22Rv1 (cell line): ENCODE measurements around the gene SERPING1.

Experiments used
- H3K27ac ChIP-seq: fragments of 450-650 bp; 2 replicates; pipeline ENCODE4 v1.5.1; 2017
- ZFX ChIP-seq: fragments of 450-650 bp; IDR thresholded peaks from 2 replicates; pipeline ENCODE4 v1.6.1; 2017; ENCODE audit warnings: antibody characterized with exemption, borderline replicate concordance
- TF ChIP-seq, protein P1 (sequence below): fragments of 450-650 bp; IDR thresholded peaks from 2 replicates; pipeline ENCODE4 v1.5.1; 2017; ENCODE audit warnings: mild to moderate bottlenecking

Gene SERPING1

DNA sequence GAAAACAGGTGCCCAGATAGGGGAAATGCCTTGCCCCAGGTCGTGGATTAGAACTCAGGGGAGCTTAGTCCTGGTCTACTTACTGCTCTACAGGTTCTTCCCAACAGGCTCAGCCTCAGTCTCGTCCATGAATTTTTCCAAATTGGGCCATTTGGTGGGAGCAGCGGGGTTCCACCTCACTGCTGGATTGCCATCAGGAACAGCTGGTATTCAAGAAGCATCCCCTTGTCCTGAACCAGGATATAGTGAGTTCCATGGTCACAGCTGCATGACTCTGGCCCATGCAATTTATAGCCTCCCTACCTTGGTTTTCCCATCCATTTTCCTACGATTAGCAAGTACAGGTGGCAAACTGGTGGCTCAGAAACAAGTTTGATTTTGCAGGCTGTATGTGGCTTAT lies 23.4 kb upstream of the SERPING1 start:
- H3K27ac ChIP-seq: no peak overlapping the region
- TF ChIP-seq ZFX: no peak
- TF ChIP-seq, protein P1, sequence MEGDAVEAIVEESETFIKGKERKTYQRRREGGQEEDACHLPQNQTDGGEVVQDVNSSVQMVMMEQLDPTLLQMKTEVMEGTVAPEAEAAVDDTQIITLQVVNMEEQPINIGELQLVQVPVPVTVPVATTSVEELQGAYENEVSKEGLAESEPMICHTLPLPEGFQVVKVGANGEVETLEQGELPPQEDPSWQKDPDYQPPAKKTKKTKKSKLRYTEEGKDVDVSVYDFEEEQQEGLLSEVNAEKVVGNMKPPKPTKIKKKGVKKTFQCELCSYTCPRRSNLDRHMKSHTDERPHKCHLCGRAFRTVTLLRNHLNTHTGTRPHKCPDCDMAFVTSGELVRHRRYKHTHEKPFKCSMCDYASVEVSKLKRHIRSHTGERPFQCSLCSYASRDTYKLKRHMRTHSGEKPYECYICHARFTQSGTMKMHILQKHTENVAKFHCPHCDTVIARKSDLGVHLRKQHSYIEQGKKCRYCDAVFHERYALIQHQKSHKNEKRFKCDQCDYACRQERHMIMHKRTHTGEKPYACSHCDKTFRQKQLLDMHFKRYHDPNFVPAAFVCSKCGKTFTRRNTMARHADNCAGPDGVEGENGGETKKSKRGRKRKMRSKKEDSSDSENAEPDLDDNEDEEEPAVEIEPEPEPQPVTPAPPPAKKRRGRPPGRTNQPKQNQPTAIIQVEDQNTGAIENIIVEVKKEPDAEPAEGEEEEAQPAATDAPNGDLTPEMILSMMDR: no peak

DNA sequence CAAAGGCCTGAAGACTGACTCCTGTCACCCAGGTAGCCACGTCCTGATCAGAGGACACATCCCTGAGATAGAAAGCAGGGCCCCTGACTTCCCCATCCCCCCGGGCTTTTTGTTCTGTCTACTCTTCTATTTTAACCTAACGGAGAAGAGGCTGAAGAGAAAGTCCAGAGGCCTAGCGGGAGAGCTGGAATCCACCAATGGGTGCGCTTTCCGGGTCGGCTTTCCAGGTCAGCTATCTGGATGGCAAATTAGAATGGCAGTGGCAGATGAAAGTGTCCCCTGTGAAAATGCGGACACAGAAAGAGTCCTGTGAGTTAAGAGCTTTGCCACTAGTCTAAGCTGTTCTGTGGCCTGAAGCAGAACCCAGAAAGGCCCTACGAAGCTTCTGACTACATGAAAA lies 13.1 kb upstream of the SERPING1 start:
- TF ChIP-seq ZFX: no peak
- TF ChIP-seq, protein P1: no peak
- H3K27ac ChIP-seq: no peak overlapping the region

DNA sequence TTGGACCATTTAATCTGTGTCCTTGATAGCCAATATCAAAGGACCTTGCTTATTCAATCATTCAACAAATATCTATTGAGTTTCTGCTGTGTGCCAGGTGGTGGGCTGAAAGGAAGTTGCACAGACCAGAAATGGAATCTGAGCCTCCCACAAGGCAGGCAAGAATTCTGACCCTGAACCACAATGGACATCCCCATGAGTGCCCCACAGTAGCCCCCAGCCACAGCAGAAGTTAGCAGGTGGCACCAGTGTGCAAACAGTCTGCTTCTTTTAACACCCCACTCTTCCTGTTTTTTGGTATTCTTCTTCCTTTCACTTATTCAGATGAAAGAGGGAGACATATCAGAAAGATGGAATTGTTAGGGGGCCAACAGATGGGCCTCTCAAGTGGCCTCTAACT lies 12.2 kb upstream of the SERPING1 start:
- no peak for TF ChIP-seq ZFX
- TF ChIP-seq, protein P1: no peak
- no peak overlapping the region for H3K27ac ChIP-seq

DNA sequence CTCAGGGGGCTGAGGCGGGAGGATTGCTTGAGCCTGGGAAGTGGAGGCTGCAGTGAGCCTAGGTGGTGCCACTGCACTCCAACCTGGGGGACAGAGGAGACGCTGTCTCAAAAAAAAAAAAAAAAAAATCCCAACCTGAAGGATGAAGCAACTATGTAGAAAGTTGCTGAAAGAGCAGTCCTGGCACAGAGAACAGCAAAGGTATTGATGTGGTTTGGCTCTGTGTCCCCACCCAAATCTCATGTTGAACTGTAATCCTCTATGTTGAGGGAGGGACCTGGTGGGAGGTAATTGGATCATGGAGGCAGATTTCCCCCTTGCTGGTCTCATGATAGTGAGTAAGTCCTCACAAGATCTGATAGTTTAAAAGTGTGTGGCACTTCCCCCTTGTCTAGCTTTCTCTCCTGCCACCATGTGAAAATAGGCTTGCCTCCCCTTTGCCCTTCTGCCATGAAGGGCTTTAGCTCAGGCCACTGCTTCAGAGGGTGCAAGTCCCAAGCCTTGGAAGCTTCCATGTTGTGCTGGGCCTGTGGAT lies 10.7 kb upstream of the SERPING1 start:
- TF ChIP-seq, protein P1: no peak
- TF ChIP-seq ZFX: no peak
- H3K27ac ChIP-seq: no peak overlapping the region

DNA sequence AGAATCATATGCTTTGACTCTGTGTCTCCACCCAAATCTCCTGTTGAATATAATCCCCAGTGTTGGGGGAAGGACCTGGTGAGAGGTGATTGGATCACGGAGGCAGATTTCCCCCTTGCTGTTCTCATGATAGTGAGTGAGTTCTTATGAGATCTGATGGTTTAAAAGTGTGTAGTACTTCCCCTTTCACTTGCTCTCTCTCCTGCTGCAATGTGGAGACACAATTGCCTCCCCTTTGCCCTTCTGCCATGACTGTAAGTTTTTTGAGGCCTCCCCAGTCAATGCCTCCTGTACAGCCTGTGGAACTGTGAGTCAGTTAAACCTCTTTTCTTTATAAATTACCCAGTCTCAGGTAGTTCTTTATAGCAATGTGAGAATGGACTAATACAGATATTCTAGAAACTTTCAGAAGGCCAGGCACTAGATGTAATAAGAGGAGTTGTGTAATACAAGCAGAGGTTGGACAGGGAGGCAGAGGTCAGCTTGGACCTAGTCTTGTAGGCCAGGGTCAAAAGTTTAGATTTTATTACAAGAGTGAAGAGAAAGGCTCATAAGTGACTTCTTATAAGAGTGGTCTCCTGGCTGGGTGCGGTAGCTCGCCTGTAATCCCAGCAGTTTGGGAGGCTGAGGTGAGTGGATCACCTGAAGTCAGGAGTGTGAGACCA lies 9.3 kb upstream of the SERPING1 start:
- no peak for TF ChIP-seq ZFX
- TF ChIP-seq, protein P1: no peak
- H3K27ac ChIP-seq: no peak overlapping the region

DNA sequence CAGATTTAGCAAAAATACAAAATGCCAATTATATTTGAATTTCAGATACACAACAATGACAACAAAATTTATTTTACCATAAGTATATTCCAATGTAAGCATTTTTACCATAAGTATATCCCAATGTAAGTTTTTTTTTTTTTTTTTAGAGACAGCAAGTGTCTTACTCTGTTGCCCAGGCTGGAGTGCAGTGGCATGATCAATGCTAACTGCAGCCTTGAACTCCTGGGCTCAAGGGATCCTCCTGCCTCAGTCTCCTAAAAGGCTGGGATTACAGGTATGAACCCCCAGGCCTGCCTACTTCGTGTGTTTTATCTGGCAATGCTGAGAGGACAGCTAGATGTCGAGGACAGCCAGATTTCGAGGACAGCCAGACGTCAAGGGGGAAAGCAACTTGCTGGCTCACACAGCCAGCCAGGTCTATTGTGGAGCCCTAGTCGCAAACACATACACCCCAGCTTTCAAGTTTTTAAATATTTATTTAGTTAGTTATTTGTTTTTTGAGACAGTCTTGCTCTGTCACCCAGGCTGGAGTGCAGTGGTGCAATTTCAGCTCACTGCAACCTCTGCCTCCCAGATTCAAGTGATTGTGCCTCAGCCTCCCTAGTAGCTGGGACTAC lies 1.1 kb upstream of the SERPING1 start:
- no peak for TF ChIP-seq ZFX
- TF ChIP-seq, protein P1: no peak
- no peak overlapping the region for H3K27ac ChIP-seq
